ENCODE measurements around the gene PPP2R2B.
"Not testable (repeated sequence)": the region's sequence is repeated elsewhere in the genome, so short reads cannot be mapped to it uniquely, and the experiment has no call there.

The PPP2R2B gene

DNA sequence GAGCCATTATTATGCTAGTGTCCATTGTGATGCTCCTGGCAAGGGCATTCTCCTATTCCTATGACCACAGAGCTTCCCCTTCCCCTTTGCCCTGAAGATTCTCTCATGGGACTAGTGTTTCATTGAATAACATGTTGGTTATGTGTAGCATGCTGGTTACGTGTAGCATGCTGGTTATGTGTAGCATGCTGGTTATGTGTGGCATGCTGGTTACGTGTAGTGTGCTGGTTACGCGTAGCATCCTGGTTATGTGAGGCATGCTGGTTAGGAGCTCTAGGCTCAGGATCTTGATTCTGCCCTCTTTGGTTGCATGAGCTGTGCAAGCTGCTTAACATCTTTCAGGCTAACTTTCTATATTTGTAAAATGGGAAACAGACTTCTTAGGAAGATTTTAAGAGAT, 316.1 kb downstream of the PPP2R2B start:
- no peak for DNase-seq (ENCODE audit: low read depth)
- no peak overlapping the region for H3K4me3 ChIP-seq (ENCODE audit: control insufficient read depth, low read depth, low read length)
- TF ChIP-seq, protein P1, sequence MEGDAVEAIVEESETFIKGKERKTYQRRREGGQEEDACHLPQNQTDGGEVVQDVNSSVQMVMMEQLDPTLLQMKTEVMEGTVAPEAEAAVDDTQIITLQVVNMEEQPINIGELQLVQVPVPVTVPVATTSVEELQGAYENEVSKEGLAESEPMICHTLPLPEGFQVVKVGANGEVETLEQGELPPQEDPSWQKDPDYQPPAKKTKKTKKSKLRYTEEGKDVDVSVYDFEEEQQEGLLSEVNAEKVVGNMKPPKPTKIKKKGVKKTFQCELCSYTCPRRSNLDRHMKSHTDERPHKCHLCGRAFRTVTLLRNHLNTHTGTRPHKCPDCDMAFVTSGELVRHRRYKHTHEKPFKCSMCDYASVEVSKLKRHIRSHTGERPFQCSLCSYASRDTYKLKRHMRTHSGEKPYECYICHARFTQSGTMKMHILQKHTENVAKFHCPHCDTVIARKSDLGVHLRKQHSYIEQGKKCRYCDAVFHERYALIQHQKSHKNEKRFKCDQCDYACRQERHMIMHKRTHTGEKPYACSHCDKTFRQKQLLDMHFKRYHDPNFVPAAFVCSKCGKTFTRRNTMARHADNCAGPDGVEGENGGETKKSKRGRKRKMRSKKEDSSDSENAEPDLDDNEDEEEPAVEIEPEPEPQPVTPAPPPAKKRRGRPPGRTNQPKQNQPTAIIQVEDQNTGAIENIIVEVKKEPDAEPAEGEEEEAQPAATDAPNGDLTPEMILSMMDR (IDR thresholded peaks at IDR 0.05; ENCODE audit: control insufficient read depth, insufficient read depth, low read depth, low read length, missing control alignments), result no peak

DNA sequence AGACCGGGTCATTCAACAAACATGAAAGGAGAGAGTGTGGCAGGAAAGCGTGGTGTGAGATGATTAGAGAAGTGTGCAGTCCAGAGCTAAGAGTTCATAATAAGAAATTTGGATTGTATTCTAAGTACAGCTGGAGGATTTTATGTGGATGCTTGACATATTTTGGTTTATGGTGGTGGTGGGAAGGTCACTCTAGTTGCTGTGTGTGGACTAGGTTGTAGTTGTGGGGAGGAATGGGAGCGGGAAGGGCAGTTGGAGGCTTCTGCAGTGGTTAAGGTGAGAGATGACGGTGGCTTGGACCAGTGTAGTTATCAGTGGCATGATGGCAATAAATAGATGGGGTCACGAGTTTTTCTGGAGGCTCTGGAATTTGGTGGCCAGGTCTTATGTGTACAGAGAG, 316.8 kb downstream of the PPP2R2B start:
- TF ChIP-seq, protein P1 (IDR thresholded peaks at IDR 0.05; ENCODE audit: control insufficient read depth, insufficient read depth, low read depth, low read length, missing control alignments), result no peak
- H3K4me3 ChIP-seq (ENCODE audit: control insufficient read depth, low read depth, low read length), result no peak overlapping the region
- peak; percentile 67 for DNase-seq (ENCODE audit: low read depth)

DNA sequence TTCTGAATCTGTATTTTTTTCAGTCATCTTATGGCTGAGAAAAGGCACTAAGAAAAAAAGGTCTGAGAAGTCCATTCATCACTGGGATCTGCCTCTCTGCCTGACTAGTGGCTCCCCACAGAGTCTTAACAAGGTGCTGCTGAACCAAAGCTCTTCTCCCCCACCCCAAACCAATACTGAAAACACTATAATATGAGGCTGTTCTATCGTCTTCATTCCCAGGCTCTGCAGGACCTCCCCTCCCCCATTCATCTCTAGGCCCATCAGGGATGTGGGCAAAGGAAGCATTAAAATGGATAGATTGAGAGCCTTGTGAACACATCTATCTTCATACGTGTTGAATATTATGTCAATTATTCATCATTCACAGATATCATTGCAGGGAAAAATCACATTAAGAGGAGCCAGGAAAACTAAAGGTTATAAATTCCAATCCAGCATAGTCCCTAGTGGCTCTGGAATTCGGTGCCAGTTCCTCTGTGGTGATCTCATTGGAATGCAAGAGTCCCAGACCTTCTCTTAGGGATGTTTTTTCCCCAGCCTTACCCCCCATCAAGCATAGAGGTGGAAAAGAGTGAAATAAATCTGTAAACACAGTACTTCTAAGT, 318.2 kb downstream of the PPP2R2B start:
- no peak overlapping the region for H3K4me3 ChIP-seq (ENCODE audit: control insufficient read depth, low read depth, low read length)
- TF ChIP-seq, protein P1 (IDR thresholded peaks at IDR 0.05; ENCODE audit: control insufficient read depth, insufficient read depth, low read depth, low read length, missing control alignments), result no peak
- peak; percentile 31 for DNase-seq (ENCODE audit: low read depth)

DNA sequence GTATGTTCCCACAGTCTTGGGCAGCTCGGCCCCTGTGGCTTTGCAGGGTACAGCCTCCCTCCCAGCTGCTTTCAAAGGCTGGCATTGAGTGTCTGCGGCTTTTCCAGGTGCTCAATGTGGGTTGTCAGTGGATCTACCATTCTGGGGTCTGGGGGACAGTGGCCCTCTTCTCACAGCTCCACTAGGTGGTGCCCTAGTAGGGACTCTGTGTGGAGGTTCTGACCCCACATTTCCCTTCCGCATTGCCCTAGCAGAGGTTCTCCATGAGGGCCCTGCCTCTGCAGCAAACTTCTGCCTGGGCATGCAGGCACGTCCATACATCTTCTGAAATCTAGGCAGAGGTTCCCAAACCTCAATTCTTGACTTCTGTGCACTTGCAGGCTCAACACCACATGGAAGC, 321.7 kb downstream of the PPP2R2B start:
- DNase-seq (ENCODE audit: low read depth); H3K4me3 ChIP-seq (ENCODE audit: control insufficient read depth, low read depth, low read length): not testable (repeated sequence)

DNA sequence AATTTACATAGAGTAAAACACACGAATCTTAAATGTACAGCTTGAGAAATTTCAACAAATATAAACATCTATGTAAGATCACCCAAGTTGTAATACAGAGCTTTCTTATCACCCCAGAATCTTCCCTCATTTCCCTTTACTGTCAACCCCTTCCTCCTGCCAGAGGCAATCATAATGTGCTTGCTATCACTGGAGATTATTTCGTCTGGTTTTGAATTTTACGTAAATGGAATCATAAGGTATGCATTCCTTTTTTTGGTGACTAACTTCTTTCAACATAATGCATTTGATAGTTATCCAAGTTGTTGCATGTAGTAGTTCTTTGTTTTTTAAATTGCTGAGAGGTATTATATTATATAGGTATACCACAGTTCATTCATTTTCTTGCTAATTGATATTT, 325.1 kb downstream of the PPP2R2B start:
- H3K4me3 ChIP-seq (ENCODE audit: control insufficient read depth, low read depth, low read length), result no peak overlapping the region
- DNase-seq (ENCODE audit: low read depth), result no peak
- TF ChIP-seq, protein P1 (IDR thresholded peaks at IDR 0.05; ENCODE audit: control insufficient read depth, insufficient read depth, low read depth, low read length, missing control alignments), result no peak

DNA sequence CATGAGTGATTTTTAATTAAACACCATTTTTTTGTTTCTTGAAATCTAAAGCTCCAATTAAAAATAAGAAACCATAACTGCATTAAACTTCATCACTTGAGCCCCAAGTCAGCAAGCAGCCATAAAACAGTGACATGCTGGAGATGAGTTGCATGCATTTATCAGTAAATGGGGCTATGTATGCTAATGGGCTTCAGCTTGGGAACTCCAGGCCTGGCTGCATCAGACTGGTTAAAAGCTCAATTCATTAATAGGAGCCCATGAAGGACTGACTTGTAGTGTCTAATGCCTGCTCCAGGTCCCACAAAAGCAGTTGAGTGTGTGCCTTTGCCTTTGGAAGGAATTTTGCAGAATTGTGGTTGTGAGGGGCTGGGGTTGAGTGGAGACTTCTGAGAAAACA, 328.9 kb downstream of the PPP2R2B start:
- H3K4me3 ChIP-seq (ENCODE audit: control insufficient read depth, low read depth, low read length), result no peak overlapping the region
- DNase-seq (ENCODE audit: low read depth), result no peak
- TF ChIP-seq, protein P1 (IDR thresholded peaks at IDR 0.05; ENCODE audit: control insufficient read depth, insufficient read depth, low read depth, low read length, missing control alignments), result no peak

DNA sequence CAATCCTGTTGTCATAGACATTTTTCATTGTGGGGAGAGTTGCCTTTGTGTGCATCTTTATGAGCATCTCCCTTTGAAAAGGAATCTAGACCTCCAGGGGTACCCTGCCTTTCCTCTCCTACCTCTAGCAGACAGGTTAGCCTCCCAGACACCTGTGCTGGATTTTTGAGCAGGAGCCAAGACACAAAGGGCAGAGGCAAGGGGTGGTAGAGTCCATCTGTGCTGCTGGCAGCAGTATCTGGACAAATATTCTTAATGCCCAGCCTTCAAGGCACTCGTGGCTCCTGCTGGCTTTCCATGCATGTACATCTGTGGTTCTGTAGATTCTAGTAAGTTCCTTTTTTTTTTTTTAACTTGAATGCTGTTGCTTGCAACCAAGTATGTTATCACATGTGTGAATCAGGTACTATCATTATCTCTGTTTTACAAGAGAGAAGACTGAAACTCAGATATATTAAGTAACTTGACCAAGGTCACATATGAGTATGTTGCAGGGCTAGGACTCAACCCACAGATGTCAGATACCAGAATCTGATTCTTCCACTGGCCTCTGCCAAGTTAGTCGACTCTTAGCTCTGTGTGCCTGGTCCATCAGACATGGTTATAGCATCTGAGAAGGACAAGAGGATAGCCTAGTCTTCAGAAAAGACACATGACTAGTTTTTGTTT, 329.6 kb downstream of the PPP2R2B start:
- no peak overlapping the region for H3K4me3 ChIP-seq (ENCODE audit: control insufficient read depth, low read depth, low read length)
- DNase-seq (ENCODE audit: low read depth), result no peak
- TF ChIP-seq, protein P1 (IDR thresholded peaks at IDR 0.05; ENCODE audit: control insufficient read depth, insufficient read depth, low read depth, low read length, missing control alignments), result no peak

All from AG09309 (cell line).